NCI-H2081 (cell line): Measurements from ENCODE around the gene FAM174B.

ENCODE experiments used
- DNase-seq, 2 experiments: peaks; one replicate each; lab custom pipeline; 2025; lab: John Stamatoyannopoulos, UW

Gene FAM174B

GRCh38 chr15:92664178-92664900 lies 8.8 kb upstream of the FAM174B start:
- no peak for DNase-seq

DNA sequence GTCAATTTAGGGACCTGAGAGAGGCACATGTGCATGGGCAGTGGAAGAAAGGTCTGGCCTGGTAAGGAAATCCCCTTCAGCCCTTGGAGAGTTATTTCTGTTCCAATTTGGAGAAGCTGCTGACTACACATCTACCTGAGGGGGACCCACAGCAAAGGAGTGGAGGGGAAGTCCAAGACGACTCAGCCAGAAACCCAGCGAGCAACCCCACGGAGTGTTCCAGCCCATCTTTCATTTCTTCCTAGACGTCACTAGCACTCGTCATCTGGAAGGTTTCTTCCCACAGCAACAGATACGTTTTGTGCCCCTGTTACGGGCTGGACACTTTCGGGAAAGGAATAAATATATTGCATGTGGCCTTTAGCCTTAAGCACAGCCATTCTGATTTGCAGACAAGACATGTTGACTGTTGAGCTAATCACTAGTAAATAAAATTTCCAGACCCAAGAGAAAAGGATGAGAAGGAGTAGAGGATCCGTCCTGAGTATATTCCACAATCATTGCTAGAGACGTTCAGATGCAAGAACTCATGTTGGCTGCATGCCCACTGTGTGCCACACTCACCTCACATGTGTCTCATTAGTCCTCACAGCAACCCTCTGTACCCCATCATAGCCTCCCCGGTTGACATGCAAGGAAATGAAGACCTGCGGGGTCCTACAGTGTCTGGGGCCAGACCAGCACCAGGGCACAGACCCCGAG lies 7.8 kb upstream of the FAM174B start:
- no peak for DNase-seq

- no peak for DNase-seq
Observed at GRCh38 chr15:92662762-92663161, 7.2 kb upstream of the FAM174B start.

GRCh38 chr15:92661956-92662355 lies 6.4 kb upstream of the FAM174B start:
- DNase-seq: no peak

DNA sequence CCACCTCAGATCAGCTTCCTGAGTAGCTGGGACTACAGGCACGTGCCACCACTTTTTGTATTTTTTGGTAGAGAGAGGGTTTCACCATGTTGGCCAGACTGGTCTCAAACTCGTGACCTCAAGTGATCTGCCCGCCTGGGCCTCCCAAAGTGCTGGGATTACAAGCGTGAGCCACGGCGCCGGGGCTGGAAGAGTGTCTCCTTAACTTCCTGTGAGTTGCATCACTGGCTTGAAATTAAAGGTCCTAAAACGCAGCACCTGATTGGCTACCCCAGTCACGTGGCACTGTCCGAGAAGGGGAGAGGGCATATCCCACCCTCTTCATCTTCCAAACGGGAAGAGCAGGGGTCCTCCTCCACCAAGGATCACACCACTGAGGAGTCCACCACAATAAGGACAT lies 5.5 kb upstream of the FAM174B start:
- no peak for DNase-seq

DNA sequence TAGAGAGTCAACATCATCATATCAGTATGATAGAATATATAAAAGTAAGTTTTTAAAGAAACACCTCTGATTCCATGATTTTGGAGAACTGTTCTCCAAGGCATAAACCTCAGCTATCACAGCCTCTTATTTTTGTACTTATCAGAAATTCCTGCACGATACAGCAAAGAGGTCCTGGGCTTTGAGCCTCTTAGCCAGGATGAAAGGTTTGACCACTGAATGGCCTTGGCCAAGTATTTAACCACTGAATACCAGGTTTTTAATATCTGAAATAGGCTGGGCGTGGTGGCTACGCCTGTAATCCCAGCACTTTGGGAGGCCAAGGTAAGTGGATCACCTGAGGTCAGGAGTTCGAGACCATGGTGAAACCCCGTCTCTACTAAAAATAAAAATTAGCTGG lies 1.9 kb upstream of the FAM174B start:
- no peak for DNase-seq

GRCh38 chr15:92656089-92656488 lies 514 bp upstream of the FAM174B start:
- DNase-seq: no peak

- peak in 1 of 2 experiments; percentile 16 for DNase-seq
Observed at GRCh38 chr15:92654662-92655061, 913 bp downstream of the FAM174B start.

- DNase-seq: peak; percentile 82 to 91
Observed at GRCh38 chr15:92653836-92654539, 1.6 kb downstream of the FAM174B start.

DNA sequence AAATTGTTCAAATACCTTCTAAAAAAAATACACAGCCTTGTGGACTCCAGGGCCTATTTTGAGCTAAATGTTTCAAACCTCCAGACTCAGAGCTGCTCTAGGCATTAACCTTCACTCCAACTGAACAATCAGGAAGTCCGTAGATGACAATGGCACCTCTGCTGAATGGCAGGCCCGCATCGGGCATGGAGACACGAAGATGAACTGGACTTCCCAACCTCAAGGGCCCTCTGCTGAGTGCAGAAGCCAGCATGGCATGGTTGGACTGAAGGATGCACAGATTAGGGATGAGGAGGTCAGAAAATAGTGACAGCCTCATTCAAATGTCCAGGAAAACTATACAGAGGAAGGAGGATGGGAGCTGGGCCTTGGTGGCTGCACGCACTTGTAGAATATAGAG lies 2.2 kb downstream of the FAM174B start:
- DNase-seq: no peak

GRCh38 chr15:92652576-92652966 lies 3.0 kb downstream of the FAM174B start:
- no peak for DNase-seq

DNA sequence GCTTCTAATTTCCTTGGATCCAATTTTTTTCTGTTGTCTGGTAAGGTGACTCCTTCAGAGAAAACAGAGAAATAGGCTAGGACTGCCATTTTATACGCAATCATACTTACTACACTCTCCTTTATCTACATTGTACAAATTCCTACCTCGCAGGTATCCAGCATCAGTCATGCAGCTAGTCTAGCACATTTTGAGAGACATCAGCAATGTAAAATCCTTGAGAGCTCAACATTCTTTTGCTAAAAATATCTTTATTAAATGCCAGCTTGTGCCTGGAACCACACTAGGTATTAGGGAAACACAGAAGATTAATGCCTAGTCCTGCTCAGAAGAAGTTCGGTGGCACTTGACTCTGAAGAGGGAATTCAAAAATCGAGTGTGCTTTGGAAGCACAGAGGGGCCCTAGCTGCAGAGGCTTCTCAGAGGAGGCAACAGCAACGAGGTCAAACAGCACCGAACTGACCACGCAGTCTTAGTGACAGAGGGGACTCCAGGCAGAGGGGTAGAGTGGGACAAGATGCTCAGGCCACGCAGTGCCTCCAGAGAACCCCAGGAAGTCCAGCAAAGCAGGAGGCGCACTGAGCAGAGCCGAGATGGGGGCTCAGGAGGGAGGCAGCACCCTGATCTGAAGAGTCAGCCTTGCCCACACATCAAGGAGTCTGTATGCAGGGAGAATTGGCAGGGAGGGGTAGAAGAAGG lies 3.5 kb downstream of the FAM174B start:
- no peak for DNase-seq

DNA sequence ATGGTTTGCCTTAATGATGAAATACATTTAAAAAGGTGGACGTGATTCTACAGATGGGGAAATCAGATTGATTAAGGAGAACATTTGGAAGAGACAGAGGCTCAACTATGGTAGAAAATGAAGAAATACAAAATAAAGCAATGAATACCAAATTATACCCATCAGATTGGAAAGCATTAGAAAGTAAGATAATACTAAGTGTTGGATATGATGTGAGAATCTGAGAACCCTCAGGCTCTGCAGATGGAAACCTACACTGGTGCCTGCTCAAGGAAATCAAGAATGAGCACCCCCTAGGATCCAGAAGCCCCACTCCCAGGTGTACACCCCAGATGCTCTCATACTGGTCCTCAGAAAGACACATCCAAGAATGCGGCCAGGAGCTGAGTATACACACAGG lies 4.6 kb downstream of the FAM174B start:
- no peak for DNase-seq

GRCh38 chr15:92650256-92650655 lies 5.3 kb downstream of the FAM174B start:
- no peak for DNase-seq

- DNase-seq: no peak
Observed at GRCh38 chr15:92648190-92648875, 7.2 kb downstream of the FAM174B start.

DNA sequence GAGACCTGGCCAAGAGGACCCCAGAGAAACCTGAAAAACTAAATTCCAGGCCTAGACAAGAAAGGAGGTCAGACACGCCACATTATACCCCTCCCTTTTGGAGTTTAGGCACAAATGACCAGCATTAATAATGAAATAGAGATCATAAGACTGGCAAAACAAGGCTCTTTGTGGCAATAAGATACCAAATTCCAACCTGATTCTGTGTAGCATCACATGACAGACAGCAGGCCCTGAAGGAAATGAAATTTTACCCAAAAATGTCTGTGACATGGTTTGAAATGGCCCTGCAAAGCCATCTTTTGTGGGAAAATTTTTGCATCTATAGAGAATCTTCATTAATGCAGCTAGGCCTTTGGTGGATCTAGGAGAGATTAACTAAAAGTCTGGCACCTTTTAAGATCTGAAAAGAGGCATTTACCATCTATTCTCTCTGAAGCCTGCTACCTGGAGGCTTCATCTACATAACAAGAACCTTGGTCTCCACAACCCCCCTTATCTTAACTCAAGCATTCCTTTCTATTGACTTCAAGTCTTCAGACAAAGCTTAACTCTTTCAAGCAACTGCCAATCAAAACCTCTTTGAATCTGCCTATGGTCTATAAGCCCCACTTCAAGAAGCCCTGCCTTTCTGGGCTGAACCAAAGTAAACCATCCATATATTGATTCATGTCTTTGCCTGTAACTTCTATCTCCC lies 8.0 kb downstream of the FAM174B start:
- DNase-seq: no peak

DNA sequence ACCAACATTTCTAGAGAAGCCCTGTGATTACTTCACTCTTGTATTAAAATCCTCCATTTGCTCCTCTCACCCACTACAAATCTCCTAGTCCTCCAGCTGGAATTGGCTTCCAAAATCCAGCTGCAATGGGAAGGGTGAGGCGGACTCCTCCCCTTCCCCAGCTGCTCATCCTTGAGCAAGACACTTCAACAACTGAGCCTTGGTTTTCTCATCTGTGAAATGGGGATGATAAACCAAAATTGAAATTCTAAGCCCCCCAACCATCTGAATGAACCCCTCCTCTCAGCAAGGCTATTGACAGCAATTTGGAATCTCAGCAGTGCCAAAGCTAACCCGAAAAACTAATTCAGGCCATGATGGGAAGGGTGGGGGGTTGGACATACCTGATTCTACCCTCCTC lies 9.4 kb downstream of the FAM174B start:
- no peak for DNase-seq

DNA sequence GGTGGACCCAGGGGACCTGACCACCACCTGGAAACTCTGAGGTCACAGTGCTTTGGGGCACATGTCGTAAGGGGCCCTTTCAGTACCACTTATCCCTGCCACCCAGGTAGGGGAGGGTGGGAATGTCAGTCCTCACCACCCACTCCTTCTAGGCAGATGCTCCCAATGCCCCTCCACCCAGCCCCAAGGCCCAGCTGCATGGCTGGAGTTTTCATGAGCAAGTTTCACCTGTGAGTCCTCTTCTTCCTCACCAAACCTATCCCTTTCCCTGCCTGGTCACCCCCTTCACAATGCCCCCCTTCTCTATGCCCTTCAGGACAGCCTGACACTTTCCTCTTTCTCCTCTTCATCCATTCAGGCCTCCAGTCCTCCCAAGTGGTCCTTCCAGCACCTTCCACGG lies 9.8 kb downstream of the FAM174B start:
- DNase-seq: no peak

DNA sequence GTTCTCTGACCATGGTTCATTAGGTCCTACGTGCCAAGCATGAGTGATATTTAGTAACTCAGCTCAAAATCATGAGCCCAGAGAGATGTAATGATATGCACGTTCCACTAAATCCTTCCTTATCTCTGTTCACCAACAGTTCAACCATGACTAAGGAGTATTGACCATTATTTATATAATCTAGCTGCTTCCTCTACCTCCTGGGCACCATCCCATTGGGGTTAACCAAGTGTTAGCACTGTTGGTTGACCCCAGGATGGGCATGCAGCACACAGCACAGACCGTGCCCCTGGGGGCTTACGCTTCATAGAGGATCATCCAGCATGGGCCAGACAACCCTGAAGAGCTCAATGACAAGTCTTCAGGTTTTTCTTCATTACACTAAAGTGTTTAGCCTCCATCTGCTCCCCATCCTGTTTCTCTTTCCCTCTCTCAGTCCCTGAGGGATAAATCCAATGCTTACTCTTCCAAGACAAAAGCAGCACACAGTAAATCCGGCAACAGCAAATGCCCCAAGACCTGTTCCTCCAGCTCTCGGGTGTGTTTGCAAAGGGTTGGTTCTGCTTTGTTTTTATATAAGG lies 10.4 kb downstream of the FAM174B start:
- DNase-seq: no peak

GRCh38 chr15:92643849-92644815 lies 11.4 kb downstream of the FAM174B start:
- no peak for DNase-seq
